NCI-H345 treated with DMSO at 0.1 percent for 48 hours (cell line): ENCODE data around the gene GCA.

ENCODE experiments used
- DNase-seq: peaks from one replicate; lab custom pipeline; 2025; ENCODE audit not compliant: unreplicated experiment; lab: John Stamatoyannopoulos, UW

GCA gene, protein sequence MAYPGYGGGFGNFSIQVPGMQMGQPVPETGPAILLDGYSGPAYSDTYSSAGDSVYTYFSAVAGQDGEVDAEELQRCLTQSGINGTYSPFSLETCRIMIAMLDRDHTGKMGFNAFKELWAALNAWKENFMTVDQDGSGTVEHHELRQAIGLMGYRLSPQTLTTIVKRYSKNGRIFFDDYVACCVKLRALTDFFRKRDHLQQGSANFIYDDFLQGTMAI

GRCh38 chr2:162343824-162344616 lies at the start of gene GCA:
Gene GCA, plus strand, starts transcription at chr2:162344132. Its CDS starts 117 bp downstream, at chr2:162344249.
- peak; percentile 92 for DNase-seq

DNA sequence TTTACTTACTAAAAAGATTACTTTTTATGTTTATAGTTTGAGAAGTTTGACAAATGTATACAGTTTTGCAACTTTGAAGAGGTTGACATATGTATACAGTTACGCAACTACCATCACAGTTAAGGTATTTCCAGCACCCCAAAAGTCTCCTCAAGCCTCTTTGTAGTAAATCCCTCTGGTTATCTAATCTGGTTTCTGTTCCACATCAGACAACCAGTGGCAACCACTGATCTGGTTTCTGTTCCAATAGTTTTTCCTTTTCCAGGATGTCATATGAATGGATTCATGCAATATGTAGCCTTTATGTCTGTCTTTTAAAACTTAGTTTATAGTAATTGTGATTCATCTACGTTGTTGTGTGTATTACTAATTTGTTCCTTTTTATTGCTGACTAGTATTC lies 48.9 kb upstream of the GCA start:
- DNase-seq: no peak

GRCh38 chr2:162297925-162298552 lies 45.9 kb upstream of the GCA start:
- peak; percentile 78 for DNase-seq

DNA sequence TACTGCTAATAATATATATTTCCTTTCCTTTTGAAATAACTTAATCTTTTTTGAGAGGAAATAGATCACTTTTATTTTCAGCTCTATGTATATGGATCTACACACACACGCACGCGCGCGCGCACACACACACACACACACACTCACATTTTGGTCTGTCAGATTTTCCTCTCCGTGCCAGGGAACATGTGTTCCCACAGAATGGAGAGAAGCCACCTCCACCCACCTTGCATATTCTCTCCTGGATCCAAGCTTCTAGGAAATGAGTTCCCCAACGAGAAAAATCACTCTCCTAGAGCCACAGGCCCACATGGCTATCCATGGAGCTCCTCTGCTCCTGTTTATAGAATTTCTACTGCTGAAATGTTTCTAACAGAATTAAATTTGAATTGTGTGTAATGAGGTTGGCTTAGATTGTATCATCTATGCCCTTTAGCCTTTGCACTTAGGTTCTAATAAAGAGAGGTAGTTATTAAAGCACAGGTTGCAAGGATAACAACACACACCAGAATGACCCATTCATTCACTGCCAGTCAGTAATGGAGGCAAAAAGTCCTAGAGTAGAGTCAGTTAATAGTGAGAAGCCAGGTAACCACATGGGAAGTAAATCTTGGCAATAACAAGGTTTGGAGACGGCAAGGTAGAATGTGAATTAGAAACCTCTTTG lies 45.1 kb upstream of the GCA start:
- DNase-seq: no peak

- DNase-seq: no peak
Observed at GRCh38 chr2:162300266-162300665, 43.7 kb upstream of the GCA start.

DNA sequence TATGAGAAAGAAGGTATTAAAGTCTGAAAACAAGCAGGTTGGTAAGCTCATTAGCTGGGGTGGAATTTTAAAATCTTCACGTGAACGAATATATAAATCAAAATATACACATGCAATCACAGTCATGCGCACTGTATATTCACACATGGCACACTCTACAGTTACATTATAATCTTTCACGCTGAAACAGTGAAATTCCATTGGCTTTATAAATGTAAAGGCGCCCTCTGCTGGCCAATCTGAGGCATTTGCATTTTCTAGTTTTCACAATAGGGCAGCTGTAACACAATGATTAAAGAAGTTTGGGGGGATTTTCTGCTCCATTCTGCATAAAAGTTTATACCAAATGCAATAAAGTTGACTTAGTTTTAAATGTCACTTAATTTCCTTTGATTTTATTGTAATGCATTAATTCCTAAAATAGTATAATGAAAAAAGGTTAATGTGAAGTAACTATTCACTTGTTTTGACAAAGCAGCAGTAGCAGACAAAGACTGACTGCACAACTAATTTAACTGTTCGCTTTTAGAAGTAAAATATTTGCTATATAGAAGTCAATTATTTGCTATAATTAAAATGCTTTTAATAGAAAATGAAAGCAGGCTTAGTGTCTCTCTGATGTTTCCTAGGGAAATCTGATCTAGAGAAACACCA lies 42.7 kb upstream of the GCA start:
- DNase-seq: peak; percentile 66

DNA sequence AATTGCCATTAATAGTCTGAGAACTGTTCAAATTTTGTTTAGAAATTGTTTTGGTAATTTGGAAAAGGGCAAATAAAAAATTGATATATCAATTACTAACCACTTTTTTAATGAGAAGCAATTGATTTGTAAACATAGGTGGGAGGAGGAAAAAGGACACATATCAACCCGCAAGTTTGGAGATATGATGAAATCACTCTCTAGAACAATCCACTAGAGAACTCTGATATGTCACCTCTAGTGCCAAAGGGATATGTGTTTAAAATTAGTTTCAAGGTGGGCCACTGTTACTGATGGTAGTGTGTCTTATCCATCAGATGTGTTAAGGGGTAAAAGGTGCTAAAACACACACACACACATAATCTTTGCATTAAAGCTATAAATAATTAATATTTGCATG lies 42.1 kb upstream of the GCA start:
- no peak for DNase-seq

DNA sequence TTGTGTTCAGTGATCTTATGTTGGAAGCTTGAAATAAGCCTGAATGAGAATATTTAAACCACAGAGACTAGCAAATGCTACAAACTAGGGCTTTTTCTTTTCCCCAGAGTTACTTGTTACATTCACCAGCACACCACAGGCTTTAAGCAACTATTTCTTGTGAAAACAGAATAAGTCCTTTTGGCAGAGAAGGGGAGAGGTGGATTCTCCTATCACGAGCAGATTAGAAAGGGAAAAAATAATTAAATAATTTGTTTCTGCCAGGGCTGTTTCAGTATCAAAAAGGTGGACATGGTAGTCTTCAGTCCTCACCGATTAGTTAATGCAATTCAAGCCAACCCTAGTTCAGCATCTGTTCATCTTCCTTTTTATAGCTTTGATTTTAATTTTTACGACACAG lies 38.0 kb upstream of the GCA start:
- no peak for DNase-seq

GRCh38 chr2:162308747-162309503 lies 35.0 kb upstream of the GCA start:
- DNase-seq: no peak

- DNase-seq: no peak
Observed at GRCh38 chr2:162312853-162313252, 31.1 kb upstream of the GCA start.

DNA sequence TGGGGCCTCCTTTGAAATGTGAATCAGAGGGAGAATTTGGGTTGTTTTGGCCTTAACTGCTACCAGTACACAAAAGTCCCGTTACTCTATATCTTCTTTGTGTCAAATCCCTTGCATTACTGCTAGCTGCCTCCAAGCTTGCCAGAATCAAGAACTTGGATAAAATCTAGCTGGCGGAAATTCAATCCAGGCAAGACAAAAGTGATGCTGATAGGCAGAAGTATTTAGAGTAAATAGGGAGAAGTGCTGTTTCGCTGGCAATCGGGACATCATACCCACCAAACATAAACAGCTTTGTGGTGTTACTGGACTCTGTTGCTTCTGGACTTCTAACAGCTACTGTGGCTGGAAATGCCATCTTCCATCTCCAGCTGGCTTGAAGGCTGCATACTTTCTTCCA lies 28.0 kb upstream of the GCA start:
- no peak for DNase-seq

DNA sequence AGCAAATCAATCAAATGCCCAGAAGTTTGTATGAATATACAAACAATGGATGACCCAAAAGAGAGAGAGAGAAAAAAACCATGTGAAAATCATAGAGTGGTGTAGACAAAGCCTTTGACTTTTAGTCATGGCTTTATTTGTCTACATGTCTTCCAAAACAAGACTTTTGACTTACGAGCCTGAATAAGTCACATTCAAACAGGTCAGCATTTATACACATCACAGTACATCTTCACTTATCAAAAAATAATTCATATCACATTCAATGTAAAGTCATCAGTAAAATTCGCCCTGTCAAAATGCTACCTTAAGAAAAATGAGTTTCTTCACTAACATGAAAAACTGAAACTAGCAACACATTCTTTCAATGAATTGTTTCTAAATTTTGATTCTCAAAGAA lies 27.3 kb upstream of the GCA start:
- no peak for DNase-seq

DNA sequence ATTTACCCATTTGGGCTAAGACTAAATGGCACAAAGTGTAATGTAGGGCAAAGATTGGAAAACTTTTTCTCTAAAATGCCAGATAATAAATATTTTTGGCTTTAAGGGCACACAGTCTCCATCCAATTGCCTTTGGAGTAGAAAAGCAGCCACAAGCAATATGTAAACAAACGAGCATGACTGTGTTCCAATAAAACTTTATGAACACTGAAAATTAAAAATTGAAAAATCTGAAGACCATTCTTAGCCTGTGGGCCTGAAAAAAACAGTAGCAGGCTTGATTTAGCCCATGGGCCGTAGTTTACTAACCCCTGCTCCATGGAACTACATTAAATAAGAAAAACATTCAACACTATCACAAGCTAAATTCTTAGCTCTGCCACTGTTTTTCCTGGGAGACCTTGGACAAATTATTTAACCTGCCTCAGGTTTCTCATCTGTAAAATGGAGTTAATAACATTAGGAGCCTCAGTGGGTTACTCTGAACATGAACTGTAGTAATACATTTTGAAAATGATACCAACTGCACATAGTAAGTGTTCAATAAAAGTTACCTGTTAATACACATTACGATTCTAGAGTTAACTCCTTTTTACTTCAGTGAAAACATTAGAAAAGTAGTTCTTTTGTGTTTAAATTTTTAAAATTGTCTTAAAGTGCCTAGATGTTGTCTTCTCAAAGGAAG lies 26.7 kb upstream of the GCA start:
- DNase-seq: no peak

GRCh38 chr2:162317861-162318327 lies 26.0 kb upstream of the GCA start:
- DNase-seq: peak; percentile 24

- peak; percentile 69 for DNase-seq
Observed at GRCh38 chr2:162318328-162319180, 25.4 kb upstream of the GCA start, which contains the start of gene IFIH1. Gene IFIH1, minus strand, starts transcription at chr2:162318684. Its CDS starts 377 bp downstream, at chr2:162318307.

GRCh38 chr2:162320864-162321517 lies 22.9 kb upstream of the GCA start:
- no peak for DNase-seq

DNA sequence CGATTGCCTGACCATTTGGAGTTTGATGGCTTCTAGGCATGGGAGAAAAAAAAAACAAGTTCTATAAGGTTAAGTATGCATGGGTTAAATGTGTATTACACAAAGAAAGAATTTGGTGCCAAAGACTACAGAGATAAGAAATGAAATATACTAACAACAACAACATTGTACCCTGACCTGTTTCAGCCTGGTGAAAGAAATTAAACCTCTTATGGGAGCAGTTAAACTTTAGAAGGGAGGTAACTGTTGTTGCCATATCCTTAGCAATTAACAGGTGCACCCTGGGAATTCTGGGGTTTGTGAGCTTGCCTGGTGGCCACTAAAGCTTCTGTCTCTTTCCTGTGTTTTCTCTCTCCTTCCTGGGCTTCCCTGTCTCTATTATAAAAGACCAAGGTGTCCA lies 19.0 kb upstream of the GCA start:
- DNase-seq: no peak

DNA sequence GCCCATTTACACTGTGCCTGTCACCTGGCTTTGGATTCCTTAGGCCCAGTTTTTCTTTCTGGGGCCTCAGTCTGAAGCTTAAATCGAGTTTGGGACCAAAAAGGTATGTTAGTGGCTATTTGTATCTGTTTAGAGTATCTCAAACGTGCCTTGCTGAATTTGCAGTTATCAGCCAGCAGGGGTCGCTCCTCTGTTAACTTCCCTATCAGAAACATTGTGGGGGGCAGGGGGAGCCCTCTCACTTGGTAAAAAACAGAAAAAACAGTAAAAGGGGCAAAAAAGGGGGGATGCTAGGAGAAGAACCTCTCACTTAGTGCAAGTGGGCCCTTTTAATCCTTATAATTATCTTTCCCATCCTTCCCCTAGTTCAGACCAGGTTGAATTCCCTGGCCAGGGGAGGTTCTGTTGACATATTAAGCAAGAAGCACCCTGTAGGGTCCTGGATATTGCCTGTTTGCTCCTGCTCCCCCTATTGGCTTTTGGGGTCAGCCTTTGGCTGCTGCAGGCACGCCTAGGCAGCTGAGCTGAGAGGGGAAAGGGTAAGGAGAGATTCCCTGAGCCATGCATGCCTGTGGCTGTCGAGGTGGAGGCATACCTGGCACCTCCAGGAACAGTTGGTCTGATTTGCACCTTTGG lies 16.7 kb upstream of the GCA start:
- no peak for DNase-seq
